ENCODE measurements around the gene NKIRAS2.

The NKIRAS2 gene

DNA sequence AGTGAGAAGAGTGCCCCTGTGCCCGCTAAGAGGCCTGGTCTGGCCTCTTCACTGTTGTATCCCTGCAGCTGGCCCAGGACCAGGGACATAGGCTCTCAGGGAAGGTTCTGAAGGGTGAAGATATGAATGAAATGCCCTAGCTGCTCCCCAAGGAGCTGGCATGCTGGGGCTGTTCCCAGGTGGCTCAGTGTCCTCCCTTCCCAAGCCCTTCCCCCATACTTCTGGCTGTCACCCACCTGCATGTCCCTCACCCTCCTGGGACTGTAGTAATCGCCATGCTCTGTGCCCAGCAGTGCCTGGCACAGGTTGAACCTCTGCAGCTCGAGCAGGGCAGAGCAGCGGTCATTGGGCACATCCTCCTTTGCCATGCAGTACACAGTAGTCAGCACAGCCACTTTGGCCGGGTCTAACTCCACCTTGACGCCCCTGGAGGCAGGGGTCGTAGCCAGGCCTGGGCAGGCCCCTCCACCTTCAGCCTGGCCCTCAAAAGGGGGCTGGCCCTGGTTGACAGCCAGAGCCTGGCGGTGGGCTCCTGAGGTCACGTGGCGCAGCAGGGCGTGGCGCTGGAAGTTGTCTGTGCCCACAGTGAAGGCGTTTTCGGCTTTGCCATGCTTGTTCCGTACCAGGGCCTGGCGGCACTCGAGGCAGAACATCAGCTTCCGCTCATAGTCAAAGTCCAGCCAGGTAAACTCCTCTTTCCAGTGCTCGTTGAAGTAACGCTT is 22.9 kb downstream of the NKIRAS2 start:
- Histone ChIP-seq H3K79me2 (ENCODE audit: control insufficient read depth, low read length) (no peaks in the 10 kb centered on the region), H3K27me3 (ENCODE audit: control insufficient read depth, low read length) (peaks cover 17% of the 10 kb centered on the region), H3K9me3 (ENCODE audit: control insufficient read depth, insufficient read depth, low read length) (no peaks in the 10 kb centered on the region), H3K36me3 (ENCODE audit: control insufficient read depth, low read length) (no peaks in the 10 kb centered on the region), H3F3A (ENCODE audit: control insufficient read depth, insufficient read depth) (no peaks in the 10 kb centered on the region), H4K20me1 (ENCODE audit: control insufficient read depth, insufficient read depth, low read depth, low read length) (no peaks in the 10 kb centered on the region), H3K4me2 (ENCODE audit: low read length) (no peak overlapping the region), H3K27ac (ENCODE audit: low read depth, low read length) (no peak overlapping the region), H3K4me3 (ENCODE audit: low read length) (no peak overlapping the region), H3K4me1 (ENCODE audit: control insufficient read depth, low read length) (no peaks in the 10 kb centered on the region), H3K9me2 (replicated peaks; ENCODE audit: control insufficient read depth, low read length) (no peaks in the 10 kb centered on the region)
- no peak for TF ChIP-seq EZH2phosphoT487 (IDR thresholded peaks at IDR 0.05; ENCODE audit: borderline replicate concordance, low read length)
- TF ChIP-seq, protein P1, sequence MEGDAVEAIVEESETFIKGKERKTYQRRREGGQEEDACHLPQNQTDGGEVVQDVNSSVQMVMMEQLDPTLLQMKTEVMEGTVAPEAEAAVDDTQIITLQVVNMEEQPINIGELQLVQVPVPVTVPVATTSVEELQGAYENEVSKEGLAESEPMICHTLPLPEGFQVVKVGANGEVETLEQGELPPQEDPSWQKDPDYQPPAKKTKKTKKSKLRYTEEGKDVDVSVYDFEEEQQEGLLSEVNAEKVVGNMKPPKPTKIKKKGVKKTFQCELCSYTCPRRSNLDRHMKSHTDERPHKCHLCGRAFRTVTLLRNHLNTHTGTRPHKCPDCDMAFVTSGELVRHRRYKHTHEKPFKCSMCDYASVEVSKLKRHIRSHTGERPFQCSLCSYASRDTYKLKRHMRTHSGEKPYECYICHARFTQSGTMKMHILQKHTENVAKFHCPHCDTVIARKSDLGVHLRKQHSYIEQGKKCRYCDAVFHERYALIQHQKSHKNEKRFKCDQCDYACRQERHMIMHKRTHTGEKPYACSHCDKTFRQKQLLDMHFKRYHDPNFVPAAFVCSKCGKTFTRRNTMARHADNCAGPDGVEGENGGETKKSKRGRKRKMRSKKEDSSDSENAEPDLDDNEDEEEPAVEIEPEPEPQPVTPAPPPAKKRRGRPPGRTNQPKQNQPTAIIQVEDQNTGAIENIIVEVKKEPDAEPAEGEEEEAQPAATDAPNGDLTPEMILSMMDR (IDR thresholded peaks at IDR 0.05; ENCODE audit: low read depth, low read length, poor library complexity, severe bottlenecking) = no peak

DNA sequence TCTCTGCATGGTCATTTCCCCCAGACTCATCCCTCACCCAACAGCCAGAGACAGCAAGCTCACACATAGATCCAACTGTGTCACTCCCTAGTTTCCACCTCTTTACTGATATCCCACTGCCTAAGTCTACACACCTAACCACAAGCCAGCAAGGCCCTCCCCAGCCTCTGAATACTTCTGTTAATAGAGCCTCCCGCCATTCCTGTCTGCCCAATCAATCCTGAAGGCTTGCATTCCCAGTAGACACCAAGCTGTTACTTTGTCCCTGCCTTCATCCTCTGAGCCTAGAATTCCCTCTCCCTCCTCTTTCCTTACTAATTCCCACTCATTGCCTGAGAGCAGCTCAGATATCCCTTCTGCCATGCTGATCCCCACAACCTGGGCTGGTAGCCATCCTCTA is 25.8 kb downstream of the NKIRAS2 start:
- peaks cover 29% of the 10 kb centered on the region for H3K27me3 ChIP-seq (ENCODE audit: control insufficient read depth, low read length)

GRCh38 chr17:42047343-42047742 is 27.5 kb downstream of the NKIRAS2 start:
- no peaks in the 10 kb centered on the region for H4K20me1 ChIP-seq (ENCODE audit: control insufficient read depth, insufficient read depth, low read depth, low read length)

More for the DNA sequence above, 25.8 kb downstream of the NKIRAS2 start:
- no peak overlapping the region for H3K4me3 ChIP-seq (ENCODE audit: low read length)
- H3K9me3 ChIP-seq (ENCODE audit: control insufficient read depth, insufficient read depth, low read length) = no peaks in the 10 kb centered on the region
- no peak overlapping the region for H3K4me2 ChIP-seq (ENCODE audit: low read length)
- H4K20me1 ChIP-seq (ENCODE audit: control insufficient read depth, insufficient read depth, low read depth, low read length) = no peaks in the 10 kb centered on the region
- no peaks in the 10 kb centered on the region for H3K36me3 ChIP-seq (ENCODE audit: control insufficient read depth, low read length)
- no peak overlapping the region for H3K27ac ChIP-seq (ENCODE audit: low read depth, low read length)
- TF ChIP-seq EZH2phosphoT487 (IDR thresholded peaks at IDR 0.05; ENCODE audit: borderline replicate concordance, low read length) = no peak
- TF ChIP-seq, protein P1 (IDR thresholded peaks at IDR 0.05; ENCODE audit: low read depth, low read length, poor library complexity, severe bottlenecking) = no peak
- no peaks in the 10 kb centered on the region for H3F3A ChIP-seq (ENCODE audit: control insufficient read depth, insufficient read depth)
- no peaks in the 10 kb centered on the region for H3K4me1 ChIP-seq (ENCODE audit: control insufficient read depth, low read length)
- H3K9me2 ChIP-seq (replicated peaks; ENCODE audit: control insufficient read depth, low read length) = no peaks in the 10 kb centered on the region
- H3K79me2 ChIP-seq (ENCODE audit: control insufficient read depth, low read length) = no peaks in the 10 kb centered on the region

More at GRCh38 chr17:42047343-42047742, 27.5 kb downstream of the NKIRAS2 start:
- Histone ChIP-seq H3K4me1 (ENCODE audit: control insufficient read depth, low read length) (no peaks in the 10 kb centered on the region), H3K79me2 (ENCODE audit: control insufficient read depth, low read length) (no peaks in the 10 kb centered on the region), H3K9me2 (replicated peaks; ENCODE audit: control insufficient read depth, low read length) (no peaks in the 10 kb centered on the region), H3F3A (ENCODE audit: control insufficient read depth, insufficient read depth) (no peaks in the 10 kb centered on the region), H3K9me3 (ENCODE audit: control insufficient read depth, insufficient read depth, low read length) (no peaks in the 10 kb centered on the region), H3K4me2 (ENCODE audit: low read length) (no peak overlapping the region), H3K36me3 (ENCODE audit: control insufficient read depth, low read length) (no peaks in the 10 kb centered on the region), H3K4me3 (ENCODE audit: low read length) (no peak overlapping the region), H3K27ac (ENCODE audit: low read depth, low read length) (no peak overlapping the region), H3K27me3 (ENCODE audit: control insufficient read depth, low read length) (peaks cover 40% of the 10 kb centered on the region)
- TF ChIP-seq, protein P1 (IDR thresholded peaks at IDR 0.05; ENCODE audit: low read depth, low read length, poor library complexity, severe bottlenecking) = no peak
- TF ChIP-seq EZH2phosphoT487 (IDR thresholded peaks at IDR 0.05; ENCODE audit: borderline replicate concordance, low read length) = no peak
